Measurements from ENCODE around the gene LRCH3.
"Not testable (repeated sequence)": the region's sequence is repeated elsewhere in the genome, so short reads cannot be mapped to it uniquely, and the experiment has no call there.

The LRCH3 gene

DNA sequence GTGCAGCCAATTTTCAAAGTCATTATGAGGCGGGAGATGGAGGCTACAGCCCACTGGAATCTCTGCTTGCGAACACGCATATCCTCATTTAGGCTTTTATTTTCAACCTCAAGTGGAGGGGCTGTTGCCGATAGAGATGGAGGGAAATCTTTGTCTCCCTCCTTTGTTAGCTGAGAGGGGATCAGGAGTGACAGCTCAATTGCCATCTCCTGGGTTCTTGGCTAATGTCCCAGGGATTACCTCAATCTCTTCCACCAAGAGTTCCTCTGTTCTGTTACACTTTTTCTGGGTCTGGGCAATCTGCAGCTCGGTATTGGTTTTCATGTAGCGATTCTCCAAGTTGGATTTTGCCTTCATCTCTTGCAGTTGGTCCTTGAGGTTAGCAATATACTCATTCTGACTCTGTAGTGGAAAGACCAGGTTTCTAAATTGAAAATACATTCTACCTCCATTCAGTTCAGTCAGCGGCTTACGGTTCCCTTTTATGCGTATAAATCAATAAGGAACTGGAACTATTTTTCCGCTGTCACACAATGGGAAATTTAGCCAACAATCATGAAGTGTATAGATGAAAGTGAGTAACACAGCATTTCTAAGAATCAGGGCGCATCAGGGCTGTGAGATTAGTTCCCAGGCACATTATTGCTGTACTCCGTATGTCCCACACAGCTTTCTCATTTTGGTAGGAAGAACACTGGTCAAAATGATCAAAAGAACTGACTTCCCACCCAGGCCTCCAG is 122.8 kb downstream of the LRCH3 start:
- TF ChIP-seq, protein P1, sequence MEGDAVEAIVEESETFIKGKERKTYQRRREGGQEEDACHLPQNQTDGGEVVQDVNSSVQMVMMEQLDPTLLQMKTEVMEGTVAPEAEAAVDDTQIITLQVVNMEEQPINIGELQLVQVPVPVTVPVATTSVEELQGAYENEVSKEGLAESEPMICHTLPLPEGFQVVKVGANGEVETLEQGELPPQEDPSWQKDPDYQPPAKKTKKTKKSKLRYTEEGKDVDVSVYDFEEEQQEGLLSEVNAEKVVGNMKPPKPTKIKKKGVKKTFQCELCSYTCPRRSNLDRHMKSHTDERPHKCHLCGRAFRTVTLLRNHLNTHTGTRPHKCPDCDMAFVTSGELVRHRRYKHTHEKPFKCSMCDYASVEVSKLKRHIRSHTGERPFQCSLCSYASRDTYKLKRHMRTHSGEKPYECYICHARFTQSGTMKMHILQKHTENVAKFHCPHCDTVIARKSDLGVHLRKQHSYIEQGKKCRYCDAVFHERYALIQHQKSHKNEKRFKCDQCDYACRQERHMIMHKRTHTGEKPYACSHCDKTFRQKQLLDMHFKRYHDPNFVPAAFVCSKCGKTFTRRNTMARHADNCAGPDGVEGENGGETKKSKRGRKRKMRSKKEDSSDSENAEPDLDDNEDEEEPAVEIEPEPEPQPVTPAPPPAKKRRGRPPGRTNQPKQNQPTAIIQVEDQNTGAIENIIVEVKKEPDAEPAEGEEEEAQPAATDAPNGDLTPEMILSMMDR (conservative IDR thresholded peaks at IDR 0.05; ENCODE audit: low read depth, low read length), result no peak
- no peak overlapping the region for H3K4me3 ChIP-seq (ENCODE audit: low read depth, low read length)
- no peak for DNase-seq (ENCODE audit: low read depth)

DNA sequence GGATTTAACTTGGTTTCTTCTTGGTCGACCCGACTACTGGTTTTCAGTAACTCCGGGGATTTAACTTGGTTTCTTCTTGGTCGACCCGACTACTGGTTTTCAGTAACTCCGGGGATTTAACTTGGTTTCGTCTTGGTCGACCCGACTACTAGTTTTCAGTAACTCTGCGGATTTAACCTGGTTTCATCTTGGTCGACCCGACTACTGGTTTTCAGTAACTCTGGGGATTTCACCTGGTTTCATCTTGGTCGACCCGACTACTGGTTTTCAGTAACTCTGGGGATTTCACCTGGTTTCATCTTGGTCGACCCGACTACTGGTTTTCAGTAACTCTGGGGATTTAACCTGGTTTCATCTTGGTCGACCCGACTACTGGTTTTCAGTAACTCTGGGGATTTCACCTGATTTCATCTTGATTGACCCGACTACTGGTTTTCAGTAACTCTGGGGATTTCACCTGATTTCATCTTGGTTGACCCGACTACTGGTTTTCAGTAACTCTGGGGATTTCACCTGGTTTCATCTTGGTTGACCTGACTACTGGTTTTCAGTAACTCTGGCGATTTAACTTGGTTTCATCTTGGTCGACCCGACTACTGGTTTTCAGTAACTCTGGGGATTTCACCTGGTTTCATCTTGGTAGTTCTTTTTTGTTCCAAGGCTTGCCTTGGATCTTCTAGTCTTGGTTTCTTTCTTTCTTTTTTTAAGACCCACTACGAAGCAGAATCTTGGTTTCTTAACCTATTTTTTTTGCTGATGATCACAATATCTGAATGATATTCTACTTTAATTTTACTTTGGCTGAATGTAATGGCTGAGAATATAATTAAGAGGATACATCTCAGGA is 130.6 kb downstream of the LRCH3 start:
- DNase-seq (ENCODE audit: low read depth), result not testable (repeated sequence)

DNA sequence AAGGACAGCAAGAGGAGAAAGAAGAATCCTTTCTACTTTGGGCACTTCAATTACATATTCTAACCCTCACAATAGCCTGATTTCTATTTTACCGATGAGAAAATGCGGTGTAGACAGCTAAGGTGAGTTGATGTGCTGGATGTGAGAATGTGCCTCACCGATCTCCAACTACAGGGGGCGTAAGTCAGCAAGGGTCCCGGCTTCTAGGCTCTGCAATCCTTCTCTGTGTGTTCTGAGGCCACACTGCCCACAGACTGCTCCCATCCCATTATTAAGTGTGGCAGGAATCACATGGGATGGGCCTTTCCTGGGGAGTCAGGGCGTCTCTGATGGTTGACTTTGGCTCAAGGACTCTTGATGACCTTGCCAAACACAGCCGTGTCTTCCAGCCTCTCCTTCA is 135.4 kb downstream of the LRCH3 start:
- TF ChIP-seq, protein P1 (conservative IDR thresholded peaks at IDR 0.05; ENCODE audit: low read depth, low read length), result no peak
- no peak overlapping the region for H3K4me3 ChIP-seq (ENCODE audit: low read depth, low read length)
- DNase-seq (ENCODE audit: low read depth), result no peak

More for the DNA sequence above, 130.6 kb downstream of the LRCH3 start:
- H3K4me3 ChIP-seq (ENCODE audit: low read depth, low read length), result not testable (repeated sequence)

DNA sequence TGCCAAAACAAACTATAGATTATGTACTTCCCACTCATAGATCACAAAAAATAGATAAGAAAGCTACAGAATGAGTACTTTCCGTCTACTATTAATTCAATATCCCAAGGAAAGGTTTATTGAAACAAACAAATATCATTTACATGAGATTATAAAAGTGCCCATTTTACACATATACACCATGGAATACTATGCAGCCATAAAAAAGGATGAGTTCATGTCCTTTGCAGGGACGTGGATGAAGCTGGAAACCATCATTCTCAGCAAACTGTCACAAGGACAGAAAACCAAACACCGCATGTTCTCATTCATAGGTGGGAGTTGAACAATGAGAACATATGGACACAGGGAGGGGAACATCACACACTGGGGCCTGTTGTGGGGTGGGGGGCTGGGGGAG is 136.5 kb downstream of the LRCH3 start:
- not testable (repeated sequence) for H3K4me3 ChIP-seq (ENCODE audit: low read depth, low read length); DNase-seq (ENCODE audit: low read depth)

DNA sequence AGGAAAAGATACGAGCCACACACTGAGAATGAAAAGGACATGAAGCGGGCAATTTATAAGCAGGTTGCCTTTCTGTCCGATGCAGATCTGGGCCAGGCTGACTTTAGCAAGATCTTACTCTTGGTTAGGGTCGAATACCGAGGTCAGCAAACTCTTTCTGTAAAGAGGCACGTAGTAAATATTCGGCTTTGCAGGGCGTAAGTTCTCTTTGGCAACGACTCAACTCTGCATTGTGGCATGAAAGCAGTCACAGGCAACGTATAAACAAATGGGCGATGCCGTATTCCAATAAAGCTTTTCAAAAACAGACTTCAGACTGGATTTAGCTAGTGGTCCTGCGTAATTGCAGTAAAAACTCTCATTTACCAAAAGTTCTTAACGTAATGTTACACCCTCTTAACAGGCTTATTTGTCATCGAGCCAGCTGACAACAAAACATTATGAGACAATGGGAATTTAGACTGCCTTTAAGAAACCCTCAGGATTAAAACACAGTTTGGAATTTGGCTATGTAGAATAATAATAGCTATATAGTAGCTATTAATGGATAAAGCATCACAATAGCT is 145.8 kb downstream of the LRCH3 start:
- TF ChIP-seq, protein P1 (conservative IDR thresholded peaks at IDR 0.05; ENCODE audit: low read depth, low read length), result no peak
- DNase-seq (ENCODE audit: low read depth), result no peak
- no peak overlapping the region for H3K4me3 ChIP-seq (ENCODE audit: low read depth, low read length)

Data from choroid plexus epithelial cell (primary cell).